Upper lobe of left lung (tissue), 6 donors: Measurements from ENCODE around the gene MRPS27. TPM values are rescaled to one million over a fixed set of nuclear protein-coding genes. Genes with fewer than 3 reads are reported as not detected.
"Not testable (repeated sequence)": the region's sequence is repeated elsewhere in the genome, so short reads cannot be mapped to it uniquely, and the experiment has no call there.

Experiments
- ATAC-seq, 2 donors: fragments of 200-7000 bp; cut with Tn5 transposase; one replicate each; pipeline ENCODE4 v1.9.1; 2022; ENCODE audit warnings: mild to moderate bottlenecking in 2 of 2, moderate library complexity in 2 of 2; ENCODE audit not compliant: low FRiP score in 2 of 2
- DNase-seq, 2 donors: peaks; one replicate each; pipeline ENCODE4 v3.0.0-alpha.2; 2019 to 2020
- H3K27ac ChIP-seq, 4 donors: fragments of 200-600 bp; sonication (generic); one replicate each; pipeline ENCODE4 v1.5.1; 2016 to 2019
- H3K27me3 ChIP-seq, 4 donors: fragments of 200-600 bp; sonication (generic); one replicate each; pipeline ENCODE4 v1.5.1; 2017 to 2019
- H3K36me3 ChIP-seq, 4 donors: fragments of 200-600 bp; sonication (generic); one replicate each; pipeline ENCODE4 v1.5.1; 2016 to 2019
- H3K4me1 ChIP-seq, 4 donors: fragments of 200-600 bp; sonication (generic); one replicate each; pipeline ENCODE4 v1.5.1; 2018 to 2019
- H3K4me3 ChIP-seq, 4 donors: fragments of 200-600 bp; sonication (generic); one replicate each; pipeline ENCODE4 v1.5.1; 2017 to 2019; ENCODE audit warnings: mild to moderate bottlenecking in 2 of 4, moderate library complexity in 1 of 4
- H3K9me3 ChIP-seq, 4 donors: fragments of 200-600 bp; sonication (generic); one replicate each; pipeline ENCODE4 v1.5.1; 2018 to 2019
- EP300 ChIP-seq, 4 donors: sonication (generic); formaldehyde crosslinking; IDR thresholded peaks; one replicate each; pipeline ENCODE4 v1.5.1; 2017; ENCODE audit warnings: antibody characterized with exemption in 4 of 4, control low read depth in 2 of 4
- POLR2A ChIP-seq, 4 donors: fragments of 450-650 bp; IDR thresholded peaks; one replicate each; pipeline ENCODE4 v1.5.1; 2016 to 2017; ENCODE audit warnings: antibody characterized with exemption in 4 of 4, mild to moderate bottlenecking in 2 of 4
- POLR2AphosphoS5 ChIP-seq, 2 donors: sonication (generic); formaldehyde crosslinking; IDR thresholded peaks; one replicate each; pipeline ENCODE4 v1.5.1; 2017; ENCODE audit warnings: antibody characterized with exemption in 2 of 2
- WGBS, 2 donors: methylation state at CpG; one replicate each; pipeline ENCODE4 v1.1.5; 2017 to 2018; 5-methylcytosine and 5-hydroxymethylcytosine counted together
- total RNA-seq, 6 donors: library from RNA; depleted of rRNA in 4 of 6; stranded (reverse); fragments of >200 nt in 4 of 6; gene quantifications; one replicate each; pipeline versions ENCODE4 v1.1.0 to v1.2.1, GENCODE V29; 2016 to 2021
- TF ChIP-seq, protein P1 (sequence below), 6 experiments: fragments of 450-650 bp in 4 of 6; fragments of 200-600 bp in 2 of 6; sonication (generic) in 2 of 6; IDR thresholded peaks; one replicate each; pipeline ENCODE4 v1.5.1; 2016 to 2019; ENCODE audit warnings: antibody characterized with exemption in 6 of 6
- donor health status: DM: no; HTN: no; CAD: no; lungs with moderate emphysema.
- donor health status: DM: no; HTN: yes; CAD: no; lungs with severe emphysema.

The MRPS27 gene
- total RNA-seq, 6 donors from 2014 or later, result 15.7 to 36.9 (median 34.4) TPM

DNA sequence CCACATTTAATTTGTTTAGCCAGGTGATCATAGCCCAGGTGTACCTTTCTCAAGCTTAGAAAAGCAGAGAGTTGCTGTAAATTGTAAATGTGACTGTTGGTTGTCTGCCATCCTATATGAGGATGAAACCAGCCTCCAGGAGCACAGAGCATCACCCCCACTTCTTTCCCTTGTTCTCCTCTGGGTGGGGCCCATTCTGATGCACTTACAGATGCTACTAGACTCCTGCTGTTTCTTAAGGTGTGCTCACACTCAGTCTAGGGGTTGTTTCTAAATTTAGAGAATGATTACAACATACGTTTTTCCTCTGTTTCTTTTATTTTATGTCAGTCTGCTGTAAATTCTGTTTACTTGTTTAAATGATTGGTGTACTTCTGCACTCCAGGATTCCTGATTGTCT, 10.7 kb upstream of the MRPS27 start:
- ATAC-seq (no peak), DNase-seq (no peak)
- no peaks in the 10 kb centered on the region for H3K4me1 ChIP-seq
- peaks cover 0 to 66% (median 16%) of the 10 kb centered on the region in 4 donors for H3K36me3 ChIP-seq
- 86 to 96% methylated on average over 1 of the region's 1 CpG for WGBS, 2 donors
- H3K27ac ChIP-seq, result no peak overlapping the region
- H3K27me3 ChIP-seq, result no peaks in the 10 kb centered on the region
- TF ChIP-seq EP300 (IDR thresholded peaks at IDR 0.05) (no peak), POLR2A (IDR thresholded peaks at IDR 0.05) (no peak), POLR2AphosphoS5 (IDR thresholded peaks at IDR 0.05) (no peak)
- TF ChIP-seq, protein P1, sequence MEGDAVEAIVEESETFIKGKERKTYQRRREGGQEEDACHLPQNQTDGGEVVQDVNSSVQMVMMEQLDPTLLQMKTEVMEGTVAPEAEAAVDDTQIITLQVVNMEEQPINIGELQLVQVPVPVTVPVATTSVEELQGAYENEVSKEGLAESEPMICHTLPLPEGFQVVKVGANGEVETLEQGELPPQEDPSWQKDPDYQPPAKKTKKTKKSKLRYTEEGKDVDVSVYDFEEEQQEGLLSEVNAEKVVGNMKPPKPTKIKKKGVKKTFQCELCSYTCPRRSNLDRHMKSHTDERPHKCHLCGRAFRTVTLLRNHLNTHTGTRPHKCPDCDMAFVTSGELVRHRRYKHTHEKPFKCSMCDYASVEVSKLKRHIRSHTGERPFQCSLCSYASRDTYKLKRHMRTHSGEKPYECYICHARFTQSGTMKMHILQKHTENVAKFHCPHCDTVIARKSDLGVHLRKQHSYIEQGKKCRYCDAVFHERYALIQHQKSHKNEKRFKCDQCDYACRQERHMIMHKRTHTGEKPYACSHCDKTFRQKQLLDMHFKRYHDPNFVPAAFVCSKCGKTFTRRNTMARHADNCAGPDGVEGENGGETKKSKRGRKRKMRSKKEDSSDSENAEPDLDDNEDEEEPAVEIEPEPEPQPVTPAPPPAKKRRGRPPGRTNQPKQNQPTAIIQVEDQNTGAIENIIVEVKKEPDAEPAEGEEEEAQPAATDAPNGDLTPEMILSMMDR (IDR thresholded peaks at IDR 0.05), result no peak
- no peaks in the 10 kb centered on the region for H3K9me3 ChIP-seq
- H3K4me3 ChIP-seq, result no peak overlapping the region

DNA sequence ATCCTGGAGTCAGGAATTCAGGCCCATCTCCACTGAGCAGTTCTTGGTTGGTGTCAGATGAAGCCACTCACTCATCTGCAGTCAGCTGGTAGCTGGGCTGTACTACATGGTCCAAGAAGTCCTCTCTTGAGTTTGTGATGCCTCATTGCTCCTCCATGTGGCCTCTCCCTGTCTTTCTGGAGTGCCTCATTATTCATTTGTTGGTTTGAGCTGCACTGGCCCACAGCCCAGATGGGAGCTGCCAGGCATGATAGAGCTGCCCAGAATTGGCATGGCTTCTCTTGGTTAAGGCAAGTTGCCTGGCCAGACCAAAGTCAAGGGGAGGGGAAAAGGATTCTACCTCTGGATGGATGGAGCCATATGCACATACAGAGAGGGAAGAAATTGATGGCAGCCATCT, 8.1 kb upstream of the MRPS27 start:
- Histone ChIP-seq H3K27me3 (no peaks in the 10 kb centered on the region), H3K36me3 (peaks cover 0 to 79% (median 16%) of the 10 kb centered on the region in 4 donors), H3K4me3 (no peak overlapping the region), H3K9me3 (no peaks in the 10 kb centered on the region), H3K4me1 (no peaks in the 10 kb centered on the region), H3K27ac (no peak overlapping the region)
- TF ChIP-seq EP300 (IDR thresholded peaks at IDR 0.05), result no peak
- DNase-seq (no peak), ATAC-seq (no peak)

DNA sequence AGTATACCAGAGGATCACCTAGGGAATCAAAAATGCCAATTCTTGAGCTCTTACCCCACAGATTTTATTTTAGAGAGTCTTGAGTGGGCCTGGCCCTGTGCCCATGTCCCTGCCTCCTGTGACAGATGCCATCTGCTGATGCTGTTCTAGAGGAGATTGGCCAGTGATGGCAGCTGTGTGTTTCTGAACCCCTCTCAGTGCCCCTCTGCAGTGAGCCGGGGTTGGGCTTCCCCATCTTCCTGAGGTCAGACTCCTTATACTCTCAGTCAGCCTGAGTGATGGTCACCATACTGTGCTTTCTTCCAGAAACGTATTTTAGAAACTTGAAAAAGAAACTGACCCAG, 6.2 kb upstream of the MRPS27 start:
- ATAC-seq (no peak), DNase-seq (no peak)
- no peaks in the 10 kb centered on the region for H3K27me3 ChIP-seq
- no peaks in the 10 kb centered on the region for H3K9me3 ChIP-seq
- 77 to 93% methylated on average over 2 of the region's 2 CpGs for WGBS, 2 donors
- no peak overlapping the region for H3K4me3 ChIP-seq
- peaks cover 0 to 65% (median 15%) of the 10 kb centered on the region in 4 donors for H3K36me3 ChIP-seq
- H3K4me1 ChIP-seq, result peaks cover 0 to under 1% (median 0%) of the 10 kb centered on the region in 4 donors
- no peak overlapping the region for H3K27ac ChIP-seq
- TF ChIP-seq POLR2A (IDR thresholded peaks at IDR 0.05) (no peak), EP300 (IDR thresholded peaks at IDR 0.05) (no peak), POLR2AphosphoS5 (IDR thresholded peaks at IDR 0.05) (no peak)
- TF ChIP-seq, protein P1 (IDR thresholded peaks at IDR 0.05), result no peak

DNA sequence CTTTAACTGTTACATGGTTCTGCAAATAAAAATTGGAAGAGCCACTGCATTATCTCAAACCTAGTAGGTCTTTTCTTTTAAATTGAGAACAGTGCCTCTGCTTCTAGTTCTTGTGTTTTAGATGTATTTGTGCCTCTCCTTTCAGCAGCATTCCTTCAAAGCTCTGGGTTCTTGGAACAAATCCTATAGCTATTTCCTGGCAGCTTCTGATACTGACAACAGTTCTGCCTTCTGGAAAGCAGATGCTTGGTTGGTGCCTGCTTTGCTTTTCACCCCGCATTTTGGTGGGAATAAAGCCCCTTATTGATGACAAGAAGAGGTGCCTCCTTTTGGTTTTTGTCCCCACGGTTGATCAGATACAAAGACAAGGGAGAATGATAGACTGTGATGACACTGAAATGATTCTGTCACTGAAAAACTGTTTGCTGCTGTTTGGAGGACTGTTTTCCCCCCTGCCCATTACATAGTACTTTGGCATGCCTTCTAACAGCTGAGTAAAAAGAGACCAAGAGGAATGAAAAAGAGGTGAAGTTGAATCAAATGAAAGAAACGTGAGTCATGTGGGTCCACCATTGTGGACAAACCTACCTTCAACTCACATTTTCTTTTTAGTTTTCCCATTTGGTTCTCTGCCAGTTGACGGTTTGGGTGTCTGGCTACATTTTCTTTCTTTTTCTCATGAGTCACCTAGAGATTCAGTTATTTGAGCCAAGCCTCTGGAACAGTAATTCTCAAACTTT, 5.7 kb upstream of the MRPS27 start:
- Histone ChIP-seq H3K4me1 (peaks cover 4 to 6% (median 5%) of the 10 kb centered on the region in 4 donors), H3K27me3 (no peaks in the 10 kb centered on the region), H3K9me3 (no peaks in the 10 kb centered on the region), H3K36me3 (peaks cover 0 to 60% (median 11%) of the 10 kb centered on the region in 4 donors), H3K4me3 (no peak overlapping the region), H3K27ac (no peak overlapping the region)
- WGBS, 2 donors, result 81 to 83% methylated on average over 4 of the region's 4 CpGs
- no peak for ATAC-seq
- no peak for DNase-seq
- no peak for TF ChIP-seq POLR2AphosphoS5 (IDR thresholded peaks at IDR 0.05)
- TF ChIP-seq, protein P1 (IDR thresholded peaks at IDR 0.05), result no peak
- TF ChIP-seq POLR2A (IDR thresholded peaks at IDR 0.05), result no peak
- no peak for TF ChIP-seq EP300 (IDR thresholded peaks at IDR 0.05)

DNA sequence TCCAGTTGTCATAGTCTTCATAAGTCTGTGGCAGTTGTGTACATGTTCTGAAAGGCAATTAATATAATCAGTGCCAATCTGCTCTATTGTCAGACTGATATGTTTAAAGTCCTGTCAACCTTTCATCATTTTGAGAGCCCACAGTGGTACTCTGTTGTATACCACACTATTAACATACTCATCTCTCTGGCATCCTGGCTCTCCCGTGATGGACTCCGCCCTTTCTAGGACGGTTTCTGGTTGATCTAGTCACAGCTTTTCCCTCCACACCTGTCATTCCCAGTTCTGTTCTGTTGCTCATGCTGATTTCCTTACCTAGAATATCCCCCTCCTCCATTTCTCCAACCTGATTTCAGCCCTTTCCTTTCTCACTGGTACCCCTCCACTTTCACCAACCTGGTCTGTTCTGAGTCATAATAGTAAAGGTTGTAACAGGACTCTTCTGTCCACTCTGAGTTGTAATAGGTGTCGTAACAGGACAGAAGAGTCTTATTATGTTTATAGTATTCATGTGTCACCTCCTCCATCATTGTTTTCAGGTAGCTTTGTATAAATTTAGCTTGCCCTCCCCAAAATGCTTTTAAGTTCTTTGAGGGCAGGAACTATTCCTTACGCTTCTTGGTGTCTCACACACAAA, 4.3 kb upstream of the MRPS27 start:
- H3K9me3 ChIP-seq, result no peaks in the 10 kb centered on the region
- H3K27me3 ChIP-seq, result no peaks in the 10 kb centered on the region
- H3K4me1 ChIP-seq, result peaks cover 7 to 11% (median 8%) of the 10 kb centered on the region in 4 donors
- TF ChIP-seq EP300 (IDR thresholded peaks at IDR 0.05) (no peak), POLR2AphosphoS5 (IDR thresholded peaks at IDR 0.05) (no peak), POLR2A (IDR thresholded peaks at IDR 0.05) (no peak)
- TF ChIP-seq, protein P1 (IDR thresholded peaks at IDR 0.05), result no peak
- peaks cover 0 to 46% (median 9%) of the 10 kb centered on the region in 4 donors for H3K36me3 ChIP-seq
- ATAC-seq, result no peak
- 90 to 97% methylated on average over 5 of the region's 5 CpGs for WGBS, 2 donors
- no peak for DNase-seq
- H3K4me3 ChIP-seq, result no peak overlapping the region
- H3K27ac ChIP-seq, result no peak overlapping the region

DNA sequence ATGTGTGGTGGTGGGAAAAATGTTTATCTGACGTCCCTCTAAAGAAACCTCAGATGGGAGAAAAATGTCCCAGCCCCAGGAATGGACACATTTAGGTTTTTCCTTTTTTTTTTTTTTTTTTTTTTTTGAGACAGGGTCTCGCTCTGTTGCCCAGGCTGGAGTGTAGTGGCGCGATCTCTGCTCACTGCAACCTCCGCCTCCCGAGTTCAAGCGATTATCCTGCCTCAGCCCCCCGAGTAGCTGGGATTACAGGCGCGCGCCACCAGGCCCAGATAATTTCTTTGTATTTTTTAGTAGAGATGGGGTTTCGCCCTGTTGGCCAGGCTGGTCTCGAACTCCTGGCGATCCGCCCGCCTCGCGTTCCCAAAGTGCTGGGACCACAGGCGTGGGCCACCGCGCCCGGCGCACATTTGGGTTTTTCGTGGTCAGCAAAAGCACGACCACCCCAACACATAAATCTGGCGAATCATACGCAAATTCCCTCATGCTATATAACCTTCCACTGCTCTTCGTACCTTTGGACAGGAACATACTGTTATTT, 535 bp downstream of the MRPS27 start:
- DNase-seq, result peak; percentile 21 to 87
- Histone ChIP-seq H3K4me1 (peaks cover 11 to 28% (median 22%) of the 10 kb centered on the region in 4 donors), H3K36me3 (peaks cover 0 to 26% (median 3%) of the 10 kb centered on the region in 4 donors), H3K27ac (peak overlapping the region; percentile 51 to 77 (median 70)), H3K4me3 (peak overlapping the region; percentile 62 to 90 (median 72))
- not testable (repeated sequence) for H3K9me3 ChIP-seq, H3K27me3 ChIP-seq
- WGBS, 2 donors, result 8 to 15% methylated on average over 20 to 28 of the region's 28 CpGs
- ATAC-seq, result peak in 1 of 2 donors; percentile 29
